H1 (cell line): Measurements from ENCODE around the gene IFT172. TPM values are rescaled to one million over a fixed set of nuclear protein-coding genes. Genes with fewer than 3 reads are reported as not detected.
A peak's percentile ranks its signal among the peaks of the same experiment; 100 is the strongest.

Experiments
- CTCF ChIA-PET: fragments of 300-600 bp; sonication (Branson Sonifier 250); formaldehyde crosslinking; loops from one replicate; lab custom pipeline; 2021; ENCODE audit not compliant: partially characterized antibody; lab: Charles Lee
- POLR2A ChIA-PET: fragments of 300-600 bp; sonication (Branson Sonifier 250); formaldehyde crosslinking; loops from one replicate; lab custom pipeline; 2021; ENCODE audit warnings: inconsistent platforms; ENCODE audit not compliant: partially characterized antibody; lab: Charles Lee
- DNase-seq, 2 experiments: peaks; one replicate each; pipeline versions ENCODE4 v3.0.0 to v3.0.0-alpha.2; 2010 to 2022; ENCODE audit warnings: low spot score in 2 of 2, low read depth in 1 of 2, mixed read lengths in 1 of 2
- FAIRE-seq: peaks from 2 replicates; lab custom pipeline; 2011; peaks lifted over from hg19 to GRCh38; lab: Jason Lieb, UNC
- H2AFZ ChIP-seq: 2 replicates; pipeline ENCODE4 v1.8.1; 2012; ENCODE audit warnings: low read length, inconsistent platforms
- H2AK5ac ChIP-seq: 2 replicates; pipeline ENCODE4 v1.6.1; 2013; ENCODE audit warnings: low read depth, low read length
- H2BK120ac ChIP-seq: replicated peaks from 2 replicates; pipeline ENCODE3; 2013; ENCODE audit warnings: low read depth, low read length, inconsistent platforms
- H2BK12ac ChIP-seq: 2 replicates; pipeline ENCODE4 v1.6.1; 2013; ENCODE audit warnings: low read depth, low read length
- H2BK15ac ChIP-seq: 2 replicates; pipeline ENCODE4 v1.6.1; 2013; ENCODE audit warnings: low read length
- H2BK20ac ChIP-seq: 2 replicates; pipeline ENCODE4 v1.6.1; 2013; ENCODE audit warnings: low read length
- H2BK5ac ChIP-seq: 2 replicates; pipeline ENCODE4 v1.6.1; 2013; ENCODE audit warnings: low read depth, low read length
- H3K14ac ChIP-seq: 2 replicates; pipeline ENCODE4 v1.6.1; 2013; ENCODE audit warnings: inconsistent platforms; ENCODE audit not compliant: insufficient read length
- H3K18ac ChIP-seq: 2 replicates; pipeline ENCODE4 v1.6.1; 2013; ENCODE audit warnings: low read length; ENCODE audit errors: extremely low read depth
- H3K23ac ChIP-seq: 2 replicates; pipeline ENCODE4 v1.6.1; 2013; ENCODE audit warnings: inconsistent platforms; ENCODE audit not compliant: insufficient read length
- H3K23me2 ChIP-seq: 2 replicates; pipeline ENCODE4 v1.6.1; 2013; ENCODE audit warnings: low read depth, low read length
- H3K27ac ChIP-seq: 2 replicates; pipeline ENCODE4 v1.6.1; 2011; ENCODE audit warnings: low read depth, low read length, inconsistent platforms
- H3K27me3 ChIP-seq, 4 experiments: replicated peaks in 1 of 4; 1 replicate in 1 of 4; 2 replicates in 3 of 4; pipeline versions ENCODE4 v1.6.1 to v1.8.1; 2011 to 2013; ENCODE audit warnings: low read length in 3 of 4, mild to moderate bottlenecking in 3 of 4, inconsistent platforms in 2 of 4, mixed read lengths in 2 of 4, moderate library complexity in 1 of 4; ENCODE audit not compliant: control insufficient read depth in 3 of 4, insufficient read depth in 3 of 4; ENCODE audit errors: extremely low read depth in 1 of 4
- H3K36me3 ChIP-seq, 4 experiments: 2 replicates each; pipeline versions ENCODE4 v1.6.1 to v1.8.1; 2011 to 2013; ENCODE audit warnings: mild to moderate bottlenecking in 4 of 4, low read length in 3 of 4, moderate library complexity in 2 of 4, control low read depth in 1 of 4, inconsistent platforms in 1 of 4; ENCODE audit not compliant: insufficient read depth in 4 of 4, control insufficient read depth in 2 of 4
- H3K4ac ChIP-seq: replicated peaks from 2 replicates; pipeline ENCODE3; 2013; ENCODE audit warnings: low read length, low read depth, mixed read lengths, inconsistent platforms; ENCODE audit not compliant: insufficient read length
- H3K4me1 ChIP-seq, 4 experiments: replicated peaks in 1 of 4; 1 replicate in 1 of 4; 2 replicates in 3 of 4; pipeline versions ENCODE4 v1.6.1 to v1.8.1; 2011 to 2013; ENCODE audit warnings: low read length in 3 of 4, inconsistent platforms in 2 of 4, mixed read lengths in 1 of 4; ENCODE audit not compliant: insufficient read depth in 4 of 4, control insufficient read depth in 3 of 4
- H3K4me2 ChIP-seq, 2 experiments: 2 replicates each; pipeline versions ENCODE4 v1.6.1 to v1.8.1; 2011 to 2013; ENCODE audit warnings: low read depth in 2 of 2, low read length in 2 of 2, control low read depth in 1 of 2, inconsistent platforms in 1 of 2, mild to moderate bottlenecking in 1 of 2; ENCODE audit not compliant: insufficient read depth in 1 of 2
- H3K4me3 ChIP-seq, 4 experiments: fragments of 200-600, 300-600 bp in 1 of 4; sonication (generic), shearing (Covaris generic), sonication (Bioruptor Twin) in 1 of 4; 2 replicates each; pipeline versions ENCODE4 v1.5.1 to v1.8.1; 2011 to 2016; ENCODE audit warnings: low read length in 4 of 4, low read depth in 3 of 4, control low read depth in 2 of 4, inconsistent platforms in 2 of 4, mild to moderate bottlenecking in 2 of 4, mixed read lengths in 1 of 4, moderate library complexity in 1 of 4; ENCODE audit not compliant: insufficient read depth in 2 of 4; ENCODE audit errors: extremely low read depth in 1 of 4
- H3K56ac ChIP-seq: replicated peaks from 2 replicates; pipeline ENCODE3; 2013; ENCODE audit warnings: low read depth, mild to moderate bottlenecking, mixed read lengths, low read length, inconsistent platforms; ENCODE audit not compliant: insufficient read length
- H3K79me1 ChIP-seq: 2 replicates; pipeline ENCODE4 v1.6.1; 2013; ENCODE audit warnings: low read depth, low read length, control low read depth
- H3K79me2 ChIP-seq, 2 experiments: 2 replicates each; pipeline versions ENCODE4 v1.6.1 to v1.8.1; 2012 to 2013; ENCODE audit warnings: low read length in 2 of 2, mild to moderate bottlenecking in 2 of 2, inconsistent platforms in 1 of 2; ENCODE audit not compliant: insufficient read depth in 2 of 2, control insufficient read depth in 1 of 2
- H3K9ac ChIP-seq, 4 experiments: replicated peaks in 1 of 4; 1 replicate in 1 of 4; 2 replicates in 3 of 4; pipeline versions ENCODE4 v1.6.1 to v1.8.1; 2011 to 2013; ENCODE audit warnings: low read depth in 3 of 4, low read length in 3 of 4, control low read depth in 2 of 4, mild to moderate bottlenecking in 2 of 4, moderate library complexity in 2 of 4, inconsistent platforms in 1 of 4; ENCODE audit errors: extremely low read depth in 1 of 4
- H3K9me3 ChIP-seq, 2 experiments: 2 replicates each; pipeline versions ENCODE4 v1.6.1 to v1.8.1; 2012 to 2013; ENCODE audit warnings: mild to moderate bottlenecking in 2 of 2, moderate library complexity in 2 of 2, control low read depth in 1 of 2, inconsistent platforms in 1 of 2, low read depth in 1 of 2, low read length in 1 of 2, mixed read lengths in 1 of 2; ENCODE audit not compliant: insufficient read depth in 2 of 2
- H4K20me1 ChIP-seq, 2 experiments: replicated peaks in 1 of 2; 2 replicates each; pipeline versions ENCODE3 to v1.8.1; 2011 to 2013; ENCODE audit warnings: inconsistent platforms in 2 of 2, low read length in 2 of 2, mild to moderate bottlenecking in 1 of 2; ENCODE audit not compliant: insufficient read depth in 2 of 2, control insufficient read depth in 1 of 2
- H4K5ac ChIP-seq: 2 replicates; pipeline ENCODE4 v1.6.1; 2013; ENCODE audit warnings: low read length, low read depth, mixed read lengths, inconsistent platforms; ENCODE audit not compliant: insufficient read length
- H4K8ac ChIP-seq: 2 replicates; pipeline ENCODE4 v1.8.0; 2013; ENCODE audit warnings: mild to moderate bottlenecking, moderate library complexity, low read length, inconsistent platforms; ENCODE audit not compliant: insufficient read depth; ENCODE audit errors: extremely low read depth
- H4K91ac ChIP-seq: replicated peaks from 2 replicates; pipeline ENCODE3; 2013; ENCODE audit warnings: low read length, mixed read lengths, inconsistent platforms; ENCODE audit not compliant: insufficient read length
- ASH2L ChIP-seq: fragments of 200-600, 300-600 bp; sonication (generic); IDR thresholded peaks from one replicate; pipeline ENCODE4 v1.7.1; 2017; ENCODE audit warnings: low read length
- BCL11A ChIP-seq, 2 experiments: IDR thresholded peaks; one replicate each; pipeline ENCODE4 v1.6.1; 2011; ENCODE audit warnings: low read depth in 2 of 2, low read length in 2 of 2, mild to moderate bottlenecking in 2 of 2
- CBX5 ChIP-seq: fragments of 300-800, 300-1000 bp; sonication (generic); IDR thresholded peaks from 2 replicates; pipeline ENCODE4 v1.7.1; 2016; ENCODE audit warnings: antibody characterized with exemption, low read length, low read depth
- CTBP2 ChIP-seq: IDR thresholded peaks from 2 replicates; pipeline ENCODE4 v1.7.0; 2011; ENCODE audit warnings: borderline replicate concordance, mild to moderate bottlenecking, moderate library complexity, mixed read lengths, low read length; ENCODE audit not compliant: insufficient read depth, insufficient read length
- GABPA ChIP-seq: IDR thresholded peaks from 2 replicates; pipeline ENCODE4 v1.6.1; 2011; ENCODE audit warnings: mild to moderate bottlenecking, low read length, moderate library complexity, borderline replicate concordance; ENCODE audit not compliant: insufficient read depth
- HDAC2 ChIP-seq, 2 experiments: fragments of 300-600 bp in 1 of 2; sonication (generic) in 1 of 2; IDR thresholded peaks; 2 replicates each; pipeline ENCODE4 v1.6.1; 2011 to 2012; ENCODE audit warnings: low read depth in 2 of 2, low read length in 2 of 2, mild to moderate bottlenecking in 2 of 2, moderate library complexity in 2 of 2, borderline replicate concordance in 1 of 2, inconsistent platforms in 1 of 2
- KDM4A ChIP-seq: IDR thresholded peaks from one replicate; pipeline ENCODE4 v1.7.1; 2012; ENCODE audit warnings: low read depth, mild to moderate bottlenecking, moderate library complexity, low read length, inconsistent platforms; ENCODE audit not compliant: severe bottlenecking
- POLR2A ChIP-seq, 2 experiments: IDR thresholded peaks; 1 replicate in 1 of 2; 2 replicates in 1 of 2; pipeline ENCODE4 v1.6.1; 2011; ENCODE audit warnings: low read depth in 2 of 2, low read length in 2 of 2, mild to moderate bottlenecking in 2 of 2; ENCODE audit errors: control extremely low read depth in 1 of 2
- RXRA ChIP-seq: IDR thresholded peaks from 2 replicates; pipeline ENCODE4 v1.6.1; 2011; ENCODE audit warnings: low read depth, mild to moderate bottlenecking, low read length, moderate library complexity; ENCODE audit not compliant: insufficient read depth
- SP2 ChIP-seq: IDR thresholded peaks from 2 replicates; pipeline ENCODE4 v1.6.1; 2012; ENCODE audit warnings: mild to moderate bottlenecking, low read length, inconsistent platforms
- SUZ12 ChIP-seq: fragments of 200-600 bp; sonication (generic); IDR thresholded peaks from 2 replicates; pipeline ENCODE4 v1.6.1; 2012; ENCODE audit warnings: mild to moderate bottlenecking, inconsistent platforms, low read length, moderate library complexity, mixed read lengths
- TAF1 ChIP-seq: IDR thresholded peaks from 2 replicates; pipeline ENCODE4 v1.6.1; 2011; ENCODE audit warnings: mild to moderate bottlenecking, low read depth, low read length
- WGBS, 2 experiments: shearing (Covaris generic) in 1 of 2; methylation state at CpG; one replicate each; pipeline versions ENCODE4 v1.1.6 to v1.1.7; 2013 to 2015; ENCODE audit warnings: low lambda C conversion rate in 2 of 2, mixed read lengths in 2 of 2, inconsistent platforms in 1 of 2, low coverage in 1 of 2, missing lambda C conversion rate in 1 of 2; ENCODE audit not compliant: insufficient replicate concordance in 2 of 2, insufficient coverage in 1 of 2, insufficient read length in 1 of 2; ENCODE audit errors: extremely low coverage in 1 of 2, missing lambda C conversion rate in 1 of 2; 5-methylcytosine and 5-hydroxymethylcytosine counted together
- polyA plus RNA-seq, 7 experiments: library from polyadenylated mRNA; depleted of rRNA in 3 of 7; stranded (reverse) in 5 of 7; unstranded in 2 of 7; fragments of >200 nt in 5 of 7; fragments of 200-250 nt in 2 of 7; gene quantifications; 1 replicate in 5 of 7; 2 replicates in 1 of 7; 4 replicates in 1 of 7; pipeline versions ENCODE4 v1.2.1 to v1.2.3, GENCODE V29; 2011 to 2013; ENCODE audit warnings: missing spikeins in 2 of 7, mixed read lengths in 2 of 7
- total RNA-seq: library from RNA; stranded (reverse); fragmentation: NEBNext Ultra II Directional; extraction: Animal tissue kit (Norgen Biotek cat#: 25700); gene quantifications from 2 replicates; pipeline ENCODE4 v1.2.1, GENCODE V29; 2021
- TF ChIP-seq, protein P1 (sequence below): IDR thresholded peaks from 2 replicates; pipeline ENCODE4 v1.6.1; 2011; ENCODE audit warnings: low read depth, mild to moderate bottlenecking, low read length; ENCODE audit not compliant: insufficient read depth

IFT172 gene
- total and polyA plus RNA-seq, 2 of the 8 experiments (the other 6 are each of a cell fraction or from before 2014, with no cell fraction given): 13.5 to 14.0 TPM

DNA sequence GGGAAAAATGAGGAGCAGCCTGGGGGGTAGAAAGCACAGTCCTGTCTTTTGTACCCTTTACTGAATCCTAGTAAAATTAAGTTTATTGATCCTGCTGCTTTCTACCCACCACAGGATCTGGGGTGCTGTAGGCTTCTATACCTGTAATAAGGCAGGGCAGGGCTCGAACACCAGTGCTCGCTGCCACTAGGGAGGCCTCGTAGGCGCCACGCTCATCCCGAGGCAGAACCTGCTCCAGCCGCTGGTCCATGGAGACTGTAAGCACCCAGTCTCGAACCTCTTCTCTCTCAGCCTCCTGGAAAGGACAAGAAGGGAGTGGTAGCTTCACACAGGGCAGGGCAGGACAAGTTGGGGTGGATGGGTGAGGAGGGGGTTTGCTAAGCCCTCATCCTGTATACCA, 44.4 kb downstream of the IFT172 start:
- H2BK12ac ChIP-seq: no peak overlapping the region
- ChIA-PET CTCF (interaction anchor here (1.0 kb wide), 1 partner anchor 239 kb away, joined by 4 read pairs; no protein-coding TSS in a partner anchor), POLR2A (interaction anchor here (0.6 to 1.5 kb wide), 6 partner anchors 10 to 224 kb away, joined by 3 to 10 read pairs (median 4); partner anchors contain the start of genes GTF3C2, NRBP1 and PPM1G)
- no peak overlapping the region for H2AFZ ChIP-seq
- peaks cover 8% of the 10 kb centered on the region for H3K23me2 ChIP-seq
- H3K36me3 ChIP-seq: peaks cover 8 to 27% (median 13%) of the 10 kb centered on the region in 4 experiments; a peak in 7 of 8 replicates
- no peaks in the 10 kb centered on the region for H3K9me3 ChIP-seq
- H3K14ac ChIP-seq: no peak overlapping the region
- H3K79me1 ChIP-seq: no peaks in the 10 kb centered on the region; the same call in 1 of the 2 replicates
- H3K18ac ChIP-seq: no peak overlapping the region
- H4K20me1 ChIP-seq: no peaks in the 10 kb centered on the region
- no peak overlapping the region for H3K9ac ChIP-seq
- FAIRE-seq: no peak
- no peak overlapping the region for H4K91ac ChIP-seq
- peaks cover 0 to 14% (median 8%) of the 10 kb centered on the region in 4 experiments; a peak in 5 of 7 replicates for H3K4me1 ChIP-seq
- WGBS, 2 experiments: 91% methylated on average over 8 of the region's 8 CpGs; no CpG with 5 or more reads in 1 of the 2 experiments
- H3K79me2 ChIP-seq: no peaks in the 10 kb centered on the region
- H3K27me3 ChIP-seq: no peaks in the 10 kb centered on the region
- H2BK120ac ChIP-seq: no peak overlapping the region
- no peak overlapping the region for H2BK15ac ChIP-seq
- H3K23ac ChIP-seq: no peak overlapping the region
- H3K4ac ChIP-seq: no peak overlapping the region
- no peak overlapping the region for H2AK5ac ChIP-seq
- no peak overlapping the region for H3K27ac ChIP-seq
- no peak overlapping the region for H3K4me2 ChIP-seq
- H4K8ac ChIP-seq: peak overlapping the region; percentile 9; the same call in 1 of the 2 replicates
- no peak overlapping the region for H2BK20ac ChIP-seq
- H3K4me3 ChIP-seq: no peak overlapping the region
- DNase-seq: no peak
- H4K5ac ChIP-seq: no peak overlapping the region
- H2BK5ac ChIP-seq: no peak overlapping the region
- H3K56ac ChIP-seq: no peak overlapping the region
- no peak for TF ChIP-seq HDAC2 (IDR thresholded peaks at IDR 0.05; ENCODE audit: borderline replicate concordance in 1 of 2, low read depth in 2 of 2, low read length in 2 of 2)
- TF ChIP-seq CTBP2: no peak
- no peak for TF ChIP-seq KDM4A
- TF ChIP-seq BCL11A (IDR thresholded peaks at IDR 0.05; ENCODE audit: low read depth in 2 of 2, low read length in 2 of 2): no peak
- TF ChIP-seq SP2: no peak
- TF ChIP-seq POLR2A (IDR thresholded peaks at IDR 0.05; ENCODE audit: control extremely low read depth in 1 of 2, low read depth in 2 of 2, low read length in 2 of 2): no peak
- no peak for TF ChIP-seq SUZ12
- no peak for TF ChIP-seq CBX5
- no peak for TF ChIP-seq ASH2L
- no peak for TF ChIP-seq GABPA
- no peak for TF ChIP-seq RXRA
- no peak for TF ChIP-seq TAF1
- TF ChIP-seq, protein P1, sequence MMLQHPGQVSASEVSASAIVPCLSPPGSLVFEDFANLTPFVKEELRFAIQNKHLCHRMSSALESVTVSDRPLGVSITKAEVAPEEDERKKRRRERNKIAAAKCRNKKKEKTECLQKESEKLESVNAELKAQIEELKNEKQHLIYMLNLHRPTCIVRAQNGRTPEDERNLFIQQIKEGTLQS: no peak
